LNCAP (cell line): ENCODE results near the gene NXF1.

Experiments used
- CTCF ChIP-seq: fragments of 450-650 bp; IDR thresholded peaks from 2 replicates; pipeline ENCODE4 v1.5.1; 2017; ENCODE audit warnings: mild to moderate bottlenecking

Gene NXF1

GRCh38 chr11:62835336-62835735, 30.1 kb upstream of the NXF1 start:
- no peak for TF ChIP-seq CTCF

GRCh38 chr11:62832336-62833234, 27.3 kb upstream of the NXF1 start, which contains the start of gene TEX54:
Gene TEX54, minus strand, starts transcription at chr11:62832841.
- TF ChIP-seq CTCF, result no peak

- no peak for TF ChIP-seq CTCF
Observed at GRCh38 chr11:62831520-62832335, 26.5 kb upstream of the NXF1 start, which contains the start of gene STX5. Gene STX5, minus strand, starts transcription at chr11:62832051. Its CDS starts 808 bp downstream, at chr11:62831243.

GRCh38 chr11:62830904-62831519, 25.8 kb upstream of the NXF1 start:
- no peak for TF ChIP-seq CTCF

GRCh38 chr11:62823677-62824076, 18.4 kb upstream of the NXF1 start:
- TF ChIP-seq CTCF, result no peak

GRCh38 chr11:62817129-62817528, 11.9 kb upstream of the NXF1 start:
- no peak for TF ChIP-seq CTCF

GRCh38 chr11:62816557-62816956, 11.3 kb upstream of the NXF1 start:
- no peak for TF ChIP-seq CTCF
